Hair follicle dermal papilla cell (primary cell): ENCODE data around the gene ITGB1. TPM values are rescaled to one million over a fixed set of nuclear protein-coding genes. Genes with fewer than 3 reads are reported as not detected.

Experiments used
- total RNA-seq: library from RNA; depleted of rRNA; stranded (reverse); fragments of >200 nt; gene quantifications from 2 replicates; pipeline ENCODE4 v1.2.3, GENCODE V29; 2012

The ITGB1 gene
- 1,670 and 1,950 TPM in 2 replicates for total RNA-seq

DNA sequence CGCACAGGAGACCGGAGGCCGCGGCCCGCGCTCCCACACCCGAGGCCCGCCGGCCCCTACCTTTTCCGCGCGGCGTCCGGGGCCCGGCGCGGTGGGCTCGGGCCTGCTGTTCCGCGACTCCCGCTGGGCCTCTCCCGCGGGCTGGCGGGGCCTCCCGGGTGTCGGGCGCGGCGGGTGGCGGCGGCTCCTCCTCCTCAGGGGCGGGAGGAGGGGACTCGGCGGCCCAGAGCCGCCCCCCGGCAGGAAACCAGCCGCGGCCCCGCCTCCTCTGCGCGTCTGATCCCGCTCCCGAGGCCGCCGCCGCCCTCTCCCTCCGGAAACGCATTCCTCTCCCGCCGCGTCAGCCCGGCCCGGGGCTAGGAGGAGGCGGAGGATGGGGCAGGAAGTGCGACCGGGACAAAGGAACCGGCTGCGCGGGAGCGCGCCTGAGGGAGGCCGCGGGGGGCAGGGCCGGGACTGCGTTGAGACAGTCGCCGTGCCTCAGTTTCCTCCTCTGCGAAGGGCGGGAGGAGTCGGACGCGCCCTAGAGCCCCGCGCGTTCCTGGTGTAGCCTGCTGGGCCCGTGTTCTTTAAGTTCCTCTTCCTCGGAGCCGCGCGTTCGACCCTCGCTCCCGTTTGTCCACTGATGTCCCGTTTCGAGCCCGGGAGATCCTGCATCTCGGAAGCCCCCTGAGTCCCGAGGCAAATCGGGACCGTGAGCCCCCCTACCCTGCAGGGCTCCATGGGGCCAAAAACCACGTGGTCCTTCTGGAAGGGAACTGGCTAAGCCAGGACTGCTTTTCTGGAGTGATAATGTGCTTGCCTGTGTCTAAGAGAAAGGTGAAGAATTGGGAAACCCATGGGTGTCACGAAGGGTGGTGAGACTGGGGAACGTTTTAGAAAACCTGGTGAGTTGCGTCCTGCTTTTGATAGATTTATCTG lies at the start of gene ITGB1:
ITGB1 (minus strand) TSS at position 146 of the 921 bp plus-strand sequence. CDS start 22,672 bp downstream, outside the sequence.

